Measurements from ENCODE around the gene SLC35E1.

GRCh38 chr19:16615808-16616207, 43.6 kb upstream of the SLC35E1 start:
- no peak for TF ChIP-seq CTCF (IDR thresholded peaks at IDR 0.05)
- TF ChIP-seq POLR2A (IDR thresholded peaks at IDR 0.05) = no peak
- no peak for TF ChIP-seq POLR2AphosphoS5 (IDR thresholded peaks at IDR 0.05; ENCODE audit: insufficient read depth in 1 of 2, low read depth in 1 of 2)

Measured in vagina (tissue), 2 donors.